HFFc6 (cell line): ENCODE measurements around the gene EMP2. TPM values are rescaled to one million over a fixed set of nuclear protein-coding genes. Genes with fewer than 3 reads are reported as not detected.

ENCODE experiments used
- DNase-seq: peaks from one replicate; pipeline ENCODE4 v3.0.0-alpha.2; 2018
- H3K27ac Mint-ChIP-seq: 2 replicates; pipeline ENCODE4 v1.8.0; 2020; ENCODE audit warnings: mild to moderate bottlenecking, mixed read lengths
- H3K27me3 Mint-ChIP-seq: 2 replicates; pipeline ENCODE4 v1.8.0; 2021; ENCODE audit warnings: mild to moderate bottlenecking, moderate library complexity, mixed read lengths; ENCODE audit not compliant: insufficient read depth
- H3K36me3 Mint-ChIP-seq: 2 replicates; pipeline ENCODE4 v1.8.0; 2021; ENCODE audit warnings: low read depth, mixed read lengths
- H3K4me1 Mint-ChIP-seq: 2 replicates; pipeline ENCODE4 v1.8.0; 2020; ENCODE audit warnings: low read depth, mixed read lengths
- H3K4me3 Mint-ChIP-seq: 2 replicates; pipeline ENCODE4 v1.8.0; 2020; ENCODE audit warnings: mild to moderate bottlenecking, moderate library complexity, mixed read lengths
- H3K9me3 Mint-ChIP-seq: 2 replicates; pipeline ENCODE4 v1.8.0; 2020; ENCODE audit warnings: mild to moderate bottlenecking, mixed read lengths
- CTCF ChIP-seq: fragments of 200-600 bp; sonication (generic); IDR thresholded peaks from 2 replicates; pipeline ENCODE4 v1.5.0; 2021; ENCODE audit warnings: antibody characterized with exemption, mild to moderate bottlenecking
- total RNA-seq, 6 experiments: library from RNA; stranded (reverse); fragmentation: NEBNext Ultra II Directional; extraction: Animal tissue kit (Norgen Biotek cat#: 25700); gene quantifications; 2 replicates in 1 of 6; 3 replicates in 5 of 6; pipeline ENCODE4 v1.2.3, GENCODE V29; 2021

EMP2 gene
- total RNA-seq, 6 experiments from 2014 or later = 14.3 to 35.7 (median 29.7) TPM

DNA sequence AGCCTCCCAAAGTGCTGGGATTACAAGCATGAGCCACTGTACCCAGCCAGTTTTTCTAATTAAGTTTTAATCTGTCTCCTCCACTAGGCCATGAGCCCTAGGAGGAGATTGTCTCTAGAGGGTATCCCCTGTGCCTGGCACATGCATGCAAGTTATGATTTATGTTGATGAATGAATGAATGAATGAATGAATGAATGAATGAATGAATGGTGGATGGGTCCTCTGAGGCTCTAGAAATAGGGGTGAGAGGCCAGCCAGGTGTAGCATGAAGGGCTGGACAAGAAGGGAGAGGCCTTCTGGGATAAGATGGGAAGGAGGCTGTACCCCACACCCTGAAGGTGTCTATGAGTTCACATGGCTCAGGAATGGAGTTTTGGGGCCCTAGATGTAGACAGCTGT lies 48.8 kb downstream of the EMP2 start:
- Mint-ChIP-seq H3K27me3 (no peaks in the 10 kb centered on the region), H3K27ac (no peak overlapping the region), H3K4me3 (no peak overlapping the region), H3K36me3 (no peaks in the 10 kb centered on the region), H3K9me3 (no peaks in the 10 kb centered on the region), H3K4me1 (peaks cover 12% of the 10 kb centered on the region)
- TF ChIP-seq CTCF = no peak
- no peak for DNase-seq

GRCh38 chr16:10530685-10531084 lies 49.7 kb downstream of the EMP2 start:
- no peak for TF ChIP-seq CTCF
- Mint-ChIP-seq H3K36me3 (no peaks in the 10 kb centered on the region), H3K9me3 (no peaks in the 10 kb centered on the region), H3K4me3 (no peak overlapping the region), H3K4me1 (peaks cover 12% of the 10 kb centered on the region), H3K27ac (no peak overlapping the region), H3K27me3 (no peaks in the 10 kb centered on the region; the same call in 1 of the 2 replicates)
- DNase-seq = no peak

- Mint-ChIP-seq H3K4me3 (no peak overlapping the region), H3K9me3 (no peaks in the 10 kb centered on the region), H3K27ac (no peak overlapping the region), H3K4me1 (peaks cover 12% of the 10 kb centered on the region), H3K27me3 (no peaks in the 10 kb centered on the region; the same call in 1 of the 2 replicates), H3K36me3 (no peaks in the 10 kb centered on the region)
- DNase-seq = no peak
- no peak for TF ChIP-seq CTCF
Observed at GRCh38 chr16:10529895-10530669, 50.3 kb downstream of the EMP2 start.

DNA sequence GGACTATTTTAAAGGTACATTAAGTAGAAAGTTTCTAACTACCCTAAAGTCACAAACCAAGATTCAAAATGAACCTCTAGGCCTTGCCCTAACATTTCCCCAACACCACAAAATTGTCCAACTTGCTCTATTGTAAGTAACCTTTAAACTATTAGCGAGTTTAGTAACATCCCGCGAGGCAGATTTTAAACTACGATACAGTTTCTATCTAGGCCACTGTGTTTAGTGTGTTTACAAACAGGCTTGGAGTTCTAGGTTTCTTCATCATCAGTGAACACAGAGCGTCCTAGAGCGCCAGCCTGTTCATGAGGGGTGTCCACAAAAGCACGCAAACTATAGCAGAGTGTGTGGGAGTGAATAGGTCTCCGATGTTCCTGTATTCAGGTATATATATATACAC lies 51.8 kb downstream of the EMP2 start:
- no peak overlapping the region for H3K27ac Mint-ChIP-seq

GRCh38 chr16:10526962-10527361 lies 53.4 kb downstream of the EMP2 start:
- no peak overlapping the region for H3K27ac Mint-ChIP-seq
- H3K27me3 Mint-ChIP-seq = no peaks in the 10 kb centered on the region; the same call in 1 of the 2 replicates
- H3K4me3 Mint-ChIP-seq = no peak overlapping the region
- H3K36me3 Mint-ChIP-seq = no peaks in the 10 kb centered on the region
- DNase-seq = no peak
- no peaks in the 10 kb centered on the region for H3K9me3 Mint-ChIP-seq
- no peak for TF ChIP-seq CTCF
- H3K4me1 Mint-ChIP-seq = no peaks in the 10 kb centered on the region; the same call in 1 of the 2 replicates

More for the DNA sequence above, 51.8 kb downstream of the EMP2 start:
- no peak for TF ChIP-seq CTCF
- Mint-ChIP-seq H3K27me3 (no peaks in the 10 kb centered on the region; the same call in 1 of the 2 replicates), H3K36me3 (no peaks in the 10 kb centered on the region), H3K9me3 (no peaks in the 10 kb centered on the region), H3K4me3 (no peak overlapping the region), H3K4me1 (peaks cover 5% of the 10 kb centered on the region)
- no peak for DNase-seq
